ENCODE data around the gene AGPAT1. TPM values are rescaled to one million over a fixed set of nuclear protein-coding genes. Genes with fewer than 3 reads are reported as not detected.

AGPAT1 gene
- total RNA-seq, 1 experiment from 2014 or later = 55.6 TPM

GRCh38 chr6:32208996-32209395, 33.1 kb upstream of the AGPAT1 start:
- ATAC-seq = no peak
- H3K27me3 ChIP-seq (ENCODE audit: insufficient read depth, low read length) = no peaks in the 10 kb centered on the region
- no peak overlapping the region for H2AFZ ChIP-seq (ENCODE audit: low read depth, low read length, poor library complexity, severe bottlenecking)
- ChIA-PET CTCF (no interaction called here), POLR2A (no interaction called here), RAD21 (ENCODE audit: low non-redundant PET in 1 of 2, low total read pairs in 2 of 2, uncharacterized antibody in 2 of 2, unreplicated experiment in 2 of 2) (no interaction called here)
- no peak overlapping the region for H3K4me3 ChIP-seq (replicated peaks in 1 of 2; ENCODE audit: low read depth in 1 of 2, low read length in 2 of 2)
- no peak overlapping the region for H3K4me2 ChIP-seq (ENCODE audit: low read length)
- TF ChIP-seq JUND (IDR thresholded peaks at IDR 0.05) = no peak
- TF ChIP-seq ELF1 (IDR thresholded peaks at IDR 0.05; ENCODE audit: borderline replicate concordance, low read depth) = no peak
- no peak for TF ChIP-seq CEBPB (IDR thresholded peaks at IDR 0.05; ENCODE audit: low read depth)
- no peak for TF ChIP-seq ZNF274 (IDR thresholded peaks at IDR 0.05; ENCODE audit: low read depth, low read length)
- TF ChIP-seq FOSL1 (IDR thresholded peaks at IDR 0.05; ENCODE audit: low read depth) = no peak
- TF ChIP-seq REST (IDR thresholded peaks at IDR 0.05; ENCODE audit: low read depth) = no peak
- no peak for TF ChIP-seq CTCF (IDR thresholded peaks at IDR 0.05 in 2 of 3, conservative IDR thresholded peaks at IDR 0.05 in 1 of 3; ENCODE audit: borderline replicate concordance in 1 of 3, insufficient read depth in 1 of 3, low read depth in 2 of 3, low read length in 2 of 3)
- TF ChIP-seq POLR2AphosphoS5 (IDR thresholded peaks at IDR 0.05; ENCODE audit: low read depth, low read length) = no peak
- TF ChIP-seq CBX3 (IDR thresholded peaks at IDR 0.05; ENCODE audit: low read depth) = no peak
- no peak for TF ChIP-seq RAD21 (IDR thresholded peaks at IDR 0.05; ENCODE audit: low read depth)
- TF ChIP-seq, protein P1, sequence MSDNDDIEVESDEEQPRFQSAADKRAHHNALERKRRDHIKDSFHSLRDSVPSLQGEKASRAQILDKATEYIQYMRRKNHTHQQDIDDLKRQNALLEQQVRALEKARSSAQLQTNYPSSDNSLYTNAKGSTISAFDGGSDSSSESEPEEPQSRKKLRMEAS (IDR thresholded peaks at IDR 0.05) = no peak
- no peak for TF ChIP-seq YY1 (IDR thresholded peaks at IDR 0.05; ENCODE audit: extremely low read depth, insufficient replicate concordance, low read depth, low read length)
- no peak for TF ChIP-seq SRF (IDR thresholded peaks at IDR 0.05; ENCODE audit: low read depth)
- TF ChIP-seq, protein P2, sequence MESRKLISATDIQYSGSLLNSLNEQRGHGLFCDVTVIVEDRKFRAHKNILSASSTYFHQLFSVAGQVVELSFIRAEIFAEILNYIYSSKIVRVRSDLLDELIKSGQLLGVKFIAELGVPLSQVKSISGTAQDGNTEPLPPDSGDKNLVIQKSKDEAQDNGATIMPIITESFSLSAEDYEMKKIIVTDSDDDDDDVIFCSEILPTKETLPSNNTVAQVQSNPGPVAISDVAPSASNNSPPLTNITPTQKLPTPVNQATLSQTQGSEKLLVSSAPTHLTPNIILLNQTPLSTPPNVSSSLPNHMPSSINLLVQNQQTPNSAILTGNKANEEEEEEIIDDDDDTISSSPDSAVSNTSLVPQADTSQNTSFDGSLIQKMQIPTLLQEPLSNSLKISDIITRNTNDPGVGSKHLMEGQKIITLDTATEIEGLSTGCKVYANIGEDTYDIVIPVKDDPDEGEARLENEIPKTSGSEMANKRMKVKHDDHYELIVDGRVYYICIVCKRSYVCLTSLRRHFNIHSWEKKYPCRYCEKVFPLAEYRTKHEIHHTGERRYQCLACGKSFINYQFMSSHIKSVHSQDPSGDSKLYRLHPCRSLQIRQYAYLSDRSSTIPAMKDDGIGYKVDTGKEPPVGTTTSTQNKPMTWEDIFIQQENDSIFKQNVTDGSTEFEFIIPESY (IDR thresholded peaks at IDR 0.05; ENCODE audit: extremely low read depth, insufficient replicate concordance, low read length) = no peak
- TF ChIP-seq TCF7L2 (IDR thresholded peaks at IDR 0.05; ENCODE audit: borderline replicate concordance, extremely low read depth, insufficient read depth, insufficient read length) = no peak
- TF ChIP-seq EZH2 (IDR thresholded peaks at IDR 0.05) = no peak
- H3K79me2 ChIP-seq (ENCODE audit: insufficient read depth, low read length) = no peaks in the 10 kb centered on the region
- H4K20me1 ChIP-seq (ENCODE audit: insufficient read depth) = no peaks in the 10 kb centered on the region
- intact Hi-C loops (cut with micrococcal nuclease) = no loop called here
- H3K9ac ChIP-seq (ENCODE audit: low read length) = no peak overlapping the region
- DNase-seq (ENCODE audit: low read depth, low spot score) = no peak
- H3K9me2 ChIP-seq (ENCODE audit: insufficient read depth) = no peaks in the 10 kb centered on the region
- H3K27ac ChIP-seq (ENCODE audit: low read depth, low read length) = no peak overlapping the region
- BruUV-seq (replicated peaks) = no TSS peak
- H3K9me3 ChIP-seq (ENCODE audit: control insufficient read depth in 1 of 2, insufficient read depth in 1 of 2, low read depth in 1 of 2, low read length in 2 of 2) = no peaks in the 10 kb centered on the region
- no peaks in the 10 kb centered on the region for H3K36me3 ChIP-seq (ENCODE audit: control insufficient read depth in 1 of 2, insufficient read depth in 2 of 2, low read length in 2 of 2)
- no peaks in the 10 kb centered on the region for H3K4me1 ChIP-seq (ENCODE audit: control insufficient read depth in 1 of 2, insufficient read depth in 2 of 2, low read length in 2 of 2)

Measured in HCT116 (cell line).